Activated naive CD8-positive, alpha-beta T cell (primary cell): ENCODE measurements around the gene ATP1A3.
"Not testable (repeated sequence)": the region's sequence is repeated elsewhere in the genome, so short reads cannot be mapped to it uniquely, and the experiment has no call there.

Source experiments
- H3K27ac Mint-ChIP-seq: one replicate; pipeline ENCODE4 v1.8.0; 2021; ENCODE audit warnings: mixed read lengths
- H3K27me3 Mint-ChIP-seq: one replicate; pipeline ENCODE4 v1.8.0; 2021; ENCODE audit warnings: mixed read lengths
- H3K36me3 Mint-ChIP-seq: one replicate; pipeline ENCODE4 v1.8.0; 2021; ENCODE audit warnings: mixed read lengths
- H3K4me1 Mint-ChIP-seq: one replicate; pipeline ENCODE4 v1.8.0; 2021; ENCODE audit warnings: low read depth, mixed read lengths
- H3K4me3 Mint-ChIP-seq: one replicate; pipeline ENCODE4 v1.8.0; 2021; ENCODE audit warnings: mild to moderate bottlenecking, mixed read lengths
- H3K9me3 Mint-ChIP-seq: one replicate; pipeline ENCODE4 v1.8.0; 2021; ENCODE audit warnings: low read depth, mixed read lengths

Gene ATP1A3

GRCh38 chr19:41955521-41955920, 38.5 kb downstream of the ATP1A3 start:
- peaks cover 22% of the 10 kb centered on the region for H3K4me1 Mint-ChIP-seq
- no peak overlapping the region for H3K4me3 Mint-ChIP-seq
- no peaks in the 10 kb centered on the region for H3K9me3 Mint-ChIP-seq
- no peak overlapping the region for H3K27ac Mint-ChIP-seq
- no peaks in the 10 kb centered on the region for H3K36me3 Mint-ChIP-seq
- no peaks in the 10 kb centered on the region for H3K27me3 Mint-ChIP-seq

- peaks cover 21% of the 10 kb centered on the region for H3K4me1 Mint-ChIP-seq
- H3K36me3 Mint-ChIP-seq: peaks cover 2% of the 10 kb centered on the region
- H3K27ac Mint-ChIP-seq: no peak overlapping the region
- no peak overlapping the region for H3K4me3 Mint-ChIP-seq
- no peaks in the 10 kb centered on the region for H3K27me3 Mint-ChIP-seq
- H3K9me3 Mint-ChIP-seq: no peaks in the 10 kb centered on the region
Observed at GRCh38 chr19:41951686-41952172, 42.3 kb downstream of the ATP1A3 start.

- Mint-ChIP-seq H3K36me3 (peaks cover 2% of the 10 kb centered on the region), H3K4me1 (peaks cover 49% of the 10 kb centered on the region), H3K27ac (peak overlapping the region; percentile 96), H3K9me3 (no peaks in the 10 kb centered on the region), H3K27me3 (no peaks in the 10 kb centered on the region), H3K4me3 (peak overlapping the region; percentile 74)
Observed at GRCh38 chr19:41947091-41947490, 46.9 kb downstream of the ATP1A3 start.

GRCh38 chr19:41945135-41945766, 48.8 kb downstream of the ATP1A3 start:
- Mint-ChIP-seq H3K36me3 (peaks cover 2% of the 10 kb centered on the region), H3K27me3 (no peaks in the 10 kb centered on the region), H3K4me1 (peaks cover 52% of the 10 kb centered on the region), H3K9me3 (no peaks in the 10 kb centered on the region), H3K27ac (peak overlapping the region; percentile 97), H3K4me3 (peak overlapping the region; percentile 81)

- no peaks in the 10 kb centered on the region for H3K27me3 Mint-ChIP-seq
- H3K4me1 Mint-ChIP-seq: peaks cover 53% of the 10 kb centered on the region
- no peaks in the 10 kb centered on the region for H3K9me3 Mint-ChIP-seq
Observed at GRCh38 chr19:41944336-41944735, 49.7 kb downstream of the ATP1A3 start.

GRCh38 chr19:41941410-41942202, 52.4 kb downstream of the ATP1A3 start:
- H3K9me3 Mint-ChIP-seq: no peaks in the 10 kb centered on the region
- no peaks in the 10 kb centered on the region for H3K27me3 Mint-ChIP-seq
- H3K4me3 Mint-ChIP-seq: peak overlapping the region; percentile 64
- peak overlapping the region; percentile 72 for H3K27ac Mint-ChIP-seq
- peaks cover 45% of the 10 kb centered on the region for H3K4me1 Mint-ChIP-seq
- H3K36me3 Mint-ChIP-seq: no peaks in the 10 kb centered on the region

More at GRCh38 chr19:41944336-41944735, 49.7 kb downstream of the ATP1A3 start:
- peak overlapping the region; percentile 25 for H3K4me3 Mint-ChIP-seq
- H3K27ac Mint-ChIP-seq: peak overlapping the region; percentile 97
- H3K36me3 Mint-ChIP-seq: peaks cover 2% of the 10 kb centered on the region

GRCh38 chr19:41940731-41941409, 53.2 kb downstream of the ATP1A3 start:
- Mint-ChIP-seq H3K27me3 (no peaks in the 10 kb centered on the region), H3K27ac (peak overlapping the region; percentile 90), H3K4me1 (peaks cover 44% of the 10 kb centered on the region), H3K9me3 (no peaks in the 10 kb centered on the region), H3K4me3 (peak overlapping the region; percentile 89), H3K36me3 (no peaks in the 10 kb centered on the region)

GRCh38 chr19:41939861-41940730, 53.9 kb downstream of the ATP1A3 start:
- peak overlapping the region; percentile 90 for H3K27ac Mint-ChIP-seq
- peak overlapping the region; percentile 89 for H3K4me3 Mint-ChIP-seq
- H3K36me3 Mint-ChIP-seq: no peaks in the 10 kb centered on the region
- H3K4me1 Mint-ChIP-seq: peaks cover 40% of the 10 kb centered on the region
- no peaks in the 10 kb centered on the region for H3K9me3 Mint-ChIP-seq
- no peaks in the 10 kb centered on the region for H3K27me3 Mint-ChIP-seq

- H3K4me3 Mint-ChIP-seq, H3K9me3 Mint-ChIP-seq, H3K36me3 Mint-ChIP-seq, H3K27me3 Mint-ChIP-seq, H3K27ac Mint-ChIP-seq: not testable (repeated sequence)
- peaks cover 40% of the 10 kb centered on the region for H3K4me1 Mint-ChIP-seq
Observed at GRCh38 chr19:41939209-41939608, 54.8 kb downstream of the ATP1A3 start.

- H3K4me3 Mint-ChIP-seq: peak overlapping the region; percentile 24
- no peaks in the 10 kb centered on the region for H3K27me3 Mint-ChIP-seq
- H3K9me3 Mint-ChIP-seq: no peaks in the 10 kb centered on the region
- H3K36me3 Mint-ChIP-seq: no peaks in the 10 kb centered on the region
- H3K4me1 Mint-ChIP-seq: peaks cover 46% of the 10 kb centered on the region
- H3K27ac Mint-ChIP-seq: peak overlapping the region; percentile 80
Observed at GRCh38 chr19:41937525-41938468, 56.2 kb downstream of the ATP1A3 start.

- no peaks in the 10 kb centered on the region for H3K27me3 Mint-ChIP-seq
- H3K4me1 Mint-ChIP-seq: peaks cover 47% of the 10 kb centered on the region
- no peaks in the 10 kb centered on the region for H3K9me3 Mint-ChIP-seq
- H3K36me3 Mint-ChIP-seq: no peaks in the 10 kb centered on the region
- H3K4me3 Mint-ChIP-seq: no peak overlapping the region
- H3K27ac Mint-ChIP-seq: peak overlapping the region; percentile 25
Observed at GRCh38 chr19:41936961-41937360, 57.1 kb downstream of the ATP1A3 start.

GRCh38 chr19:41936416-41936850, 57.6 kb downstream of the ATP1A3 start:
- Mint-ChIP-seq H3K36me3 (no peaks in the 10 kb centered on the region), H3K27ac (peak overlapping the region; percentile 25), H3K9me3 (no peaks in the 10 kb centered on the region), H3K27me3 (no peaks in the 10 kb centered on the region), H3K4me3 (no peak overlapping the region), H3K4me1 (peaks cover 43% of the 10 kb centered on the region)

- H3K27me3 Mint-ChIP-seq: no peaks in the 10 kb centered on the region
Observed at GRCh38 chr19:41935760-41936415, 58.1 kb downstream of the ATP1A3 start.

More at GRCh38 chr19:41935760-41936415, 58.1 kb downstream of the ATP1A3 start:
- Mint-ChIP-seq H3K4me1 (peaks cover 45% of the 10 kb centered on the region), H3K4me3 (no peak overlapping the region), H3K27ac (no peak overlapping the region), H3K36me3 (no peaks in the 10 kb centered on the region), H3K9me3 (no peaks in the 10 kb centered on the region)
